Neural cell (in vitro differentiated cells): ENCODE data around the gene IRF9. TPM values are rescaled to one million over a fixed set of nuclear protein-coding genes. Genes with fewer than 3 reads are reported as not detected.

Experiments used
- H2AFZ ChIP-seq: fragments of 200-600, 300-800 bp; sonication (generic), shearing (Covaris generic); 2 replicates; pipeline ENCODE4 v1.6.0; 2014; ENCODE audit warnings: low read depth, mild to moderate bottlenecking, antibody characterized with exemption, low read length, moderate library complexity
- H3F3A ChIP-seq: fragments of 200-600 bp; shearing (Covaris generic); 2 replicates; pipeline ENCODE4 v1.6.1; 2016; ENCODE audit warnings: mild to moderate bottlenecking, moderate library complexity, mixed read lengths, antibody characterized with exemption, low read length; ENCODE audit not compliant: insufficient read depth, poor library complexity, severe bottlenecking
- H3K27ac ChIP-seq: fragments of 200-600, 300-800 bp; sonication (generic), shearing (Covaris generic); 2 replicates; pipeline ENCODE4 v1.5.1; 2014; ENCODE audit warnings: mild to moderate bottlenecking, low read length, moderate library complexity
- H3K27me3 ChIP-seq: fragments of 300-800, 200-600 bp; sonication (generic), shearing (Covaris generic); 2 replicates; pipeline ENCODE4 v1.6.0; 2014; ENCODE audit warnings: mild to moderate bottlenecking, low read depth, low read length, moderate library complexity; ENCODE audit not compliant: insufficient read depth
- H3K36me3 ChIP-seq: fragments of 300-800, 200-600 bp; sonication (generic), shearing (Covaris generic); 2 replicates; pipeline ENCODE4 v1.5.1; 2014; ENCODE audit warnings: mild to moderate bottlenecking, antibody characterized with exemption, low read length, moderate library complexity; ENCODE audit not compliant: insufficient read depth
- H3K4me2 ChIP-seq: fragments of 300-800, 200-600 bp; sonication (generic), shearing (Covaris generic); 2 replicates; pipeline ENCODE4 v1.6.0; 2014; ENCODE audit warnings: mild to moderate bottlenecking, low read length
- H3K4me3 ChIP-seq: fragments of 300-800, 200-600 bp; sonication (generic), shearing (Covaris generic); 2 replicates; pipeline ENCODE4 v1.5.1; 2014; ENCODE audit warnings: mild to moderate bottlenecking, low read length, moderate library complexity
- H3K79me2 ChIP-seq: fragments of 200-600 bp; shearing (Covaris generic); replicated peaks from 2 replicates; pipeline ENCODE4 v1.6.0; 2014; ENCODE audit warnings: mild to moderate bottlenecking, low read length, moderate library complexity; ENCODE audit not compliant: insufficient read depth
- H3K9ac ChIP-seq: fragments of 300-800, 200-600 bp; sonication (generic), shearing (Covaris generic); 2 replicates; pipeline ENCODE4 v1.6.1; 2016; ENCODE audit warnings: mild to moderate bottlenecking, low read length, mixed read lengths
- H3K9me2 ChIP-seq: fragments of 200-600 bp; shearing (Covaris generic); 2 replicates; pipeline ENCODE4 v1.6.1; 2016; ENCODE audit warnings: mild to moderate bottlenecking, low read length, mixed read lengths; ENCODE audit not compliant: insufficient read depth
- H3K9me3 ChIP-seq: fragments of 200-600, 300-800 bp; sonication (generic), shearing (Covaris generic); 2 replicates; pipeline ENCODE4 v1.6.1; 2016; ENCODE audit warnings: mild to moderate bottlenecking, mixed run types, low read length, moderate library complexity, mixed read lengths
- H4K20me1 ChIP-seq: fragments of 200-600 bp; shearing (Covaris generic); 2 replicates; pipeline ENCODE4 v1.6.1; 2016; ENCODE audit warnings: mild to moderate bottlenecking, mixed run types; ENCODE audit not compliant: insufficient read depth
- EP300 ChIP-seq: fragments of 450-650 bp; conservative IDR thresholded peaks from 2 replicates; pipeline ENCODE4 v1.6.1; 2014; ENCODE audit warnings: antibody characterized with exemption, mild to moderate bottlenecking, moderate library complexity; ENCODE audit not compliant: poor library complexity, severe bottlenecking
- EZH2 ChIP-seq: fragments of 200-600, 300-800 bp; shearing (Covaris generic), sonication (generic); IDR thresholded peaks from 2 replicates; pipeline ENCODE4 v1.6.1; 2014; ENCODE audit warnings: antibody characterized with exemption, low read length, borderline replicate concordance, mild to moderate bottlenecking; ENCODE audit not compliant: insufficient read depth, poor library complexity, severe bottlenecking
- MXI1 ChIP-seq: fragments of 450-650 bp; conservative IDR thresholded peaks from 2 replicates; pipeline ENCODE4 v1.6.1; 2014; ENCODE audit warnings: antibody characterized with exemption, mild to moderate bottlenecking; ENCODE audit not compliant: poor library complexity, severe bottlenecking
- POLR2AphosphoS5 ChIP-seq: IDR thresholded peaks from 2 replicates; pipeline ENCODE4 v1.6.1; 2012
- RAD21 ChIP-seq: fragments of 450-650 bp; conservative IDR thresholded peaks from 2 replicates; pipeline ENCODE4 v1.6.1; 2014; ENCODE audit warnings: antibody characterized with exemption, mild to moderate bottlenecking, moderate library complexity
- SMC3 ChIP-seq: fragments of 450-650 bp; conservative IDR thresholded peaks from 2 replicates; pipeline ENCODE4 v1.6.1; 2014; ENCODE audit warnings: antibody characterized with exemption, mild to moderate bottlenecking, moderate library complexity; ENCODE audit not compliant: poor library complexity
- TAF1 ChIP-seq: IDR thresholded peaks from 2 replicates; pipeline ENCODE4 v1.6.1; 2012; ENCODE audit warnings: low read depth
- polyA plus RNA-seq: library from polyadenylated mRNA; depleted of rRNA; stranded (reverse); fragments of >200 nt; gene quantifications from 2 replicates; pipeline ENCODE4 v1.2.3, GENCODE V29; 2014
- TF ChIP-seq, protein P1 (sequence below): fragments of 450-650 bp; IDR thresholded peaks from 2 replicates; pipeline ENCODE4 v1.5.1; 2014; ENCODE audit warnings: antibody characterized with exemption, mild to moderate bottlenecking, moderate library complexity; ENCODE audit not compliant: poor library complexity, severe bottlenecking
- TF ChIP-seq, protein P2 (sequence below): IDR thresholded peaks from 2 replicates; pipeline ENCODE4 v1.6.1; 2012; ENCODE audit warnings: borderline replicate concordance

IRF9 gene
- polyA plus RNA-seq, 1 donor from 2014 or later = 19.6 TPM

DNA sequence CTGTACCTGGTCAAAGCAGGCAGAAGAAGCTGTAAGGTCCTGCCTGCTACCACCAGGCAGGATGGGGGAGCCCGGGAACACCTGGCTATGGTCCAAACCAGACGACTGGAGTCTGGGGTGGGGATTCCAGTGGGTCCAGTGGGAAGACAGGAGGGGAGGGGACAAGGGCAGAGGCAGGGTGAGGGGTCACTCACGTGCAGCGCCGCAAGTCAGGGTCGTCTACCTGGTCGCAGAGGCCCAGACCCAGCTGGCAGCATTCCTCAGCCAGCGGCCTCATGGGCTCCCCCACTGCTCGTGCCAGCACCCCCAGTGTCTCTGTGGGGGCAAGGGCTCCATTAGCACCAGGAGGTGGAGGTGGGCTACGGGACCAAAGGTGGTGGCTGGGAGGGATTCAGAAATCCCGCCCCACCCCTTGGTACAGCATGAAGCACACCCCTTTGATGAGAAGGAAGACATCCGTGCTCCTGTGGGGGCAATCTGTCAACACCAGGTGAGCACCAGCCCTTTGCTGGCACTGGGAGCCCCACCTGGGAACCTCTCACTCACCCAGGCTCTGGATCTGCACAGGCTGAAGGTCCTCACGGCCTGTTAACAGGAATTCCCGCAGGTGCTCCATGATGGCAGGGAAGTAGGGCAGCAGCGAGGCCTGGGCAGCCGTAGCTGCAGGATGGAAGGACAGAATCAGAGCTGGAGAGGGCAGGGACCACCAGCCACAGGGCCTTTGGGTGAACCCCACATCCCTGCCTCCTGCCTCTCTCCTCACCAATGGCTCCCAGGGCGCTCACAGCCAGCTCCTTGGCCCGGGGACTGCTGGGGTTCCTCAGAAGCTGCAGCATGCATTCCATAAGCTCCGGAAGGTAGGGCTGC, 23.3 kb downstream of the IRF9 start:
- no peak overlapping the region for H3K4me2 ChIP-seq
- no peak for TF ChIP-seq POLR2AphosphoS5
- no peak for TF ChIP-seq TAF1
- TF ChIP-seq, protein P1, sequence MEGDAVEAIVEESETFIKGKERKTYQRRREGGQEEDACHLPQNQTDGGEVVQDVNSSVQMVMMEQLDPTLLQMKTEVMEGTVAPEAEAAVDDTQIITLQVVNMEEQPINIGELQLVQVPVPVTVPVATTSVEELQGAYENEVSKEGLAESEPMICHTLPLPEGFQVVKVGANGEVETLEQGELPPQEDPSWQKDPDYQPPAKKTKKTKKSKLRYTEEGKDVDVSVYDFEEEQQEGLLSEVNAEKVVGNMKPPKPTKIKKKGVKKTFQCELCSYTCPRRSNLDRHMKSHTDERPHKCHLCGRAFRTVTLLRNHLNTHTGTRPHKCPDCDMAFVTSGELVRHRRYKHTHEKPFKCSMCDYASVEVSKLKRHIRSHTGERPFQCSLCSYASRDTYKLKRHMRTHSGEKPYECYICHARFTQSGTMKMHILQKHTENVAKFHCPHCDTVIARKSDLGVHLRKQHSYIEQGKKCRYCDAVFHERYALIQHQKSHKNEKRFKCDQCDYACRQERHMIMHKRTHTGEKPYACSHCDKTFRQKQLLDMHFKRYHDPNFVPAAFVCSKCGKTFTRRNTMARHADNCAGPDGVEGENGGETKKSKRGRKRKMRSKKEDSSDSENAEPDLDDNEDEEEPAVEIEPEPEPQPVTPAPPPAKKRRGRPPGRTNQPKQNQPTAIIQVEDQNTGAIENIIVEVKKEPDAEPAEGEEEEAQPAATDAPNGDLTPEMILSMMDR = no peak
- no peak for TF ChIP-seq SMC3
- no peak for TF ChIP-seq MXI1
- TF ChIP-seq EP300 = no peak
- TF ChIP-seq, protein P2, sequence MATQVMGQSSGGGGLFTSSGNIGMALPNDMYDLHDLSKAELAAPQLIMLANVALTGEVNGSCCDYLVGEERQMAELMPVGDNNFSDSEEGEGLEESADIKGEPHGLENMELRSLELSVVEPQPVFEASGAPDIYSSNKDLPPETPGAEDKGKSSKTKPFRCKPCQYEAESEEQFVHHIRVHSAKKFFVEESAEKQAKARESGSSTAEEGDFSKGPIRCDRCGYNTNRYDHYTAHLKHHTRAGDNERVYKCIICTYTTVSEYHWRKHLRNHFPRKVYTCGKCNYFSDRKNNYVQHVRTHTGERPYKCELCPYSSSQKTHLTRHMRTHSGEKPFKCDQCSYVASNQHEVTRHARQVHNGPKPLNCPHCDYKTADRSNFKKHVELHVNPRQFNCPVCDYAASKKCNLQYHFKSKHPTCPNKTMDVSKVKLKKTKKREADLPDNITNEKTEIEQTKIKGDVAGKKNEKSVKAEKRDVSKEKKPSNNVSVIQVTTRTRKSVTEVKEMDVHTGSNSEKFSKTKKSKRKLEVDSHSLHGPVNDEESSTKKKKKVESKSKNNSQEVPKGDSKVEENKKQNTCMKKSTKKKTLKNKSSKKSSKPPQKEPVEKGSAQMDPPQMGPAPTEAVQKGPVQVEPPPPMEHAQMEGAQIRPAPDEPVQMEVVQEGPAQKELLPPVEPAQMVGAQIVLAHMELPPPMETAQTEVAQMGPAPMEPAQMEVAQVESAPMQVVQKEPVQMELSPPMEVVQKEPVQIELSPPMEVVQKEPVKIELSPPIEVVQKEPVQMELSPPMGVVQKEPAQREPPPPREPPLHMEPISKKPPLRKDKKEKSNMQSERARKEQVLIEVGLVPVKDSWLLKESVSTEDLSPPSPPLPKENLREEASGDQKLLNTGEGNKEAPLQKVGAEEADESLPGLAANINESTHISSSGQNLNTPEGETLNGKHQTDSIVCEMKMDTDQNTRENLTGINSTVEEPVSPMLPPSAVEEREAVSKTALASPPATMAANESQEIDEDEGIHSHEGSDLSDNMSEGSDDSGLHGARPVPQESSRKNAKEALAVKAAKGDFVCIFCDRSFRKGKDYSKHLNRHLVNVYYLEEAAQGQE = no peak
- no peak for TF ChIP-seq RAD21
- no peak for TF ChIP-seq EZH2
- no peaks in the 10 kb centered on the region for H3K27me3 ChIP-seq
- H3K9me3 ChIP-seq = no peaks in the 10 kb centered on the region
- no peaks in the 10 kb centered on the region for H3K36me3 ChIP-seq
- H3K79me2 ChIP-seq = no peaks in the 10 kb centered on the region
- H3K4me3 ChIP-seq = no peak overlapping the region
- H3F3A ChIP-seq = no peaks in the 10 kb centered on the region
- no peak overlapping the region for H3K27ac ChIP-seq
- peaks cover 4% of the 10 kb centered on the region for H4K20me1 ChIP-seq
- H3K9me2 ChIP-seq = no peaks in the 10 kb centered on the region
- no peak overlapping the region for H2AFZ ChIP-seq
- H3K9ac ChIP-seq = no peak overlapping the region

DNA sequence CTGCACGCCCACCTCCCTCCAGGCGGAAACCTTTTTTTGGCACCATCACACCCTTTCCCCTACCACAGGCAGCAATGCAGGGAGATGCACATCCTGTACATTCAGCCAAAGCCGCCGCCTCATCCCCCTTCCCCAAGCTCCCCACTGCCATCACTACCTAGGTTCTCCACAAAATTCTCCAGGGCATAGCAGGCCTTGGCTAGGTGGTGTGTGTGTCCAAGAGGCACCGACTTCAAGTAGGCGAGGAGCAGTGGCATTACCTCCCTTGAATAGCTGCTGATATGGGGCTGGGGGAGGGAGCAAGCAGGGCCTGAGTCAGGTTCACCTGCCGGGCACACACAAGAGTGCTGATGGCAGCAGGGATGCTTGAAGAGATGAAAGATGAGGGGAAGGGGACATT, 24.0 kb downstream of the IRF9 start:
- Histone ChIP-seq H3K27ac (no peak overlapping the region), H3K9ac (no peak overlapping the region), H2AFZ (no peak overlapping the region), H3K9me2 (no peaks in the 10 kb centered on the region), H3K36me3 (no peaks in the 10 kb centered on the region), H3K79me2 (no peaks in the 10 kb centered on the region), H3F3A (no peaks in the 10 kb centered on the region), H4K20me1 (peaks cover 4% of the 10 kb centered on the region), H3K4me3 (no peak overlapping the region), H3K27me3 (no peaks in the 10 kb centered on the region), H3K9me3 (no peaks in the 10 kb centered on the region), H3K4me2 (no peak overlapping the region)
- TF ChIP-seq POLR2AphosphoS5 = peak; percentile 12
- no peak for TF ChIP-seq SMC3
